GM19467 (cell line): ENCODE measurements around the gene TBPL2.
A peak's percentile ranks its signal among the peaks of the same experiment; 100 is the strongest.
"Not testable (repeated sequence)": the region's sequence is repeated elsewhere in the genome, so short reads cannot be mapped to it uniquely, and the experiment has no call there.

Experiments used
- ATAC-seq: cut with Tn5 transposase; IDR thresholded peaks from one replicate; pipeline ENCODE4 v1.9.1; 2021; ENCODE audit warnings: mild to moderate bottlenecking, moderate library complexity; ENCODE audit not compliant: unreplicated experiment

TBPL2 gene

GRCh38 chr14:55446127-55446736 is 5.8 kb upstream of the TBPL2 start:
- ATAC-seq = no peak

- no peak for ATAC-seq
Measured at GRCh38 chr14:55441286-55441685, 870 bp upstream of the TBPL2 start.

- ATAC-seq = peak; percentile 61
Measured at GRCh38 chr14:55438066-55438683, 2.2 kb downstream of the TBPL2 start.

GRCh38 chr14:55436931-55437330 is 3.5 kb downstream of the TBPL2 start:
- no peak for ATAC-seq

- ATAC-seq = no peak
Measured at GRCh38 chr14:55436519-55436918, 3.9 kb downstream of the TBPL2 start.

- ATAC-seq = no peak
Measured at GRCh38 chr14:55434805-55435174, 5.6 kb downstream of the TBPL2 start.

- no peak for ATAC-seq
Measured at GRCh38 chr14:55433880-55434804, 6.3 kb downstream of the TBPL2 start.

GRCh38 chr14:55432628-55433027 is 7.8 kb downstream of the TBPL2 start:
- ATAC-seq = no peak

- no peak for ATAC-seq
Measured at GRCh38 chr14:55430024-55430690, 10.3 kb downstream of the TBPL2 start.

- ATAC-seq = no peak
Measured at GRCh38 chr14:55427439-55427838, 13.0 kb downstream of the TBPL2 start.

- no peak for ATAC-seq
Measured at GRCh38 chr14:55426891-55427290, 13.5 kb downstream of the TBPL2 start.

GRCh38 chr14:55425091-55425490 is 15.3 kb downstream of the TBPL2 start:
- no peak for ATAC-seq

GRCh38 chr14:55423969-55424368 is 16.4 kb downstream of the TBPL2 start:
- ATAC-seq = no peak

- ATAC-seq = not testable (repeated sequence)
Measured at GRCh38 chr14:55422338-55422737, 18.1 kb downstream of the TBPL2 start.

GRCh38 chr14:55419663-55420062 is 20.8 kb downstream of the TBPL2 start:
- ATAC-seq = no peak

- no peak for ATAC-seq
Measured at GRCh38 chr14:55418411-55418810, 22.0 kb downstream of the TBPL2 start.

GRCh38 chr14:55417955-55418354 is 22.5 kb downstream of the TBPL2 start:
- ATAC-seq = no peak

- ATAC-seq = no peak
Measured at GRCh38 chr14:55416866-55417265, 23.6 kb downstream of the TBPL2 start.

GRCh38 chr14:55414551-55414950 is 25.9 kb downstream of the TBPL2 start:
- no peak for ATAC-seq

- ATAC-seq = no peak
Measured at GRCh38 chr14:55412676-55413075, 27.7 kb downstream of the TBPL2 start.
